Melanocyte of skin (primary cell): ENCODE measurements around the gene C1orf122. TPM values are rescaled to one million over a fixed set of nuclear protein-coding genes. Genes with fewer than 3 reads are reported as not detected.

Experiments used
- total RNA-seq, 2 donors: library from RNA; depleted of rRNA; stranded (reverse); fragments of >200 nt; gene quantifications; 2 replicates each; pipeline ENCODE4 v1.2.3, GENCODE V29; 2012

The C1orf122 gene
- 10 to 100 TPM; 12.0 TPM for total RNA-seq

DNA sequence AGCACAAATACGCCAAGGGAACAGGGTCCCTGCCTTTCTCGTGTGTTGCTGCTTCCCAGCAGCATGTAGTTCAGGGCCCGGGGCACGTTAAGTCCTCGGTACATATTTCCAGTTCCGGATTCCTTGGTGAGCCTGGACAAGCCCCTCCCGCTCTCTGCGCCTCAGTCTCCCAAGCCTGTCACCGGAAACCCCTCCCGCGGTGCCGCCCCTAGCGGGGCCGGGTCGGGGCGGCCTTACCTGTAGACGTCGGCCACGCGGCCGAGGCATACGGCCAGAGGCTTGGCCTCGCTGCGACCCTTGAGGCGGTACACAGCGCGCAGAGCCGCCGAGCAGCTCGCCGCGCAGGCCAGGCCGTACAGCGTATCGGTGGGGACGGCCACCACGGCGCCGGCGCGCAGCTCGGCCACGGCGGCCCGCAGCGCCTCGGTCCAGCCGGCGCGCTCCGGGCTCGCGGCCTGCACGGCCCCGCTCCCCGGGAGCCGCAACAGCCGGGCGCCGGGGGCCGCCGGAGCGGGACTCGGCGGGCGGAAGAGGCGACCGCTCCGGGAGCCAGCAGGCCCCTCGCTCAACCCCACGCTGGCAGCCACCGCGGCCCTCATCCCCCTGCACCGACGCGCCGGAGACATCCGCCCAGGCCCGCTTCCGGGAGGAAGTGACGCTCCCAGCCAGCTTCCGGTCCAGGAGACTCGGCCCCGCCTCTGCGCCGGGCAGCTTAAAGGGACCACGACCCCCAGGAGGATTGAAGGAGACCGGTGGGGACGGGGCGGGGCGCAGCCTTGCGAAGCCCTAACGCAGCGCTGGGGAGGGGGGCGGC lies at the start of gene C1orf122, which contains the start of gene YRDC:
Gene C1orf122 (plus strand): TSS at position 236 of the 814 bp plus-strand sequence. CDS start 615 bp downstream, outside the sequence.
Gene YRDC (minus strand): TSS at position 654 of the 814 bp plus-strand sequence. CDS start 28 bp downstream, at position 626.

DNA sequence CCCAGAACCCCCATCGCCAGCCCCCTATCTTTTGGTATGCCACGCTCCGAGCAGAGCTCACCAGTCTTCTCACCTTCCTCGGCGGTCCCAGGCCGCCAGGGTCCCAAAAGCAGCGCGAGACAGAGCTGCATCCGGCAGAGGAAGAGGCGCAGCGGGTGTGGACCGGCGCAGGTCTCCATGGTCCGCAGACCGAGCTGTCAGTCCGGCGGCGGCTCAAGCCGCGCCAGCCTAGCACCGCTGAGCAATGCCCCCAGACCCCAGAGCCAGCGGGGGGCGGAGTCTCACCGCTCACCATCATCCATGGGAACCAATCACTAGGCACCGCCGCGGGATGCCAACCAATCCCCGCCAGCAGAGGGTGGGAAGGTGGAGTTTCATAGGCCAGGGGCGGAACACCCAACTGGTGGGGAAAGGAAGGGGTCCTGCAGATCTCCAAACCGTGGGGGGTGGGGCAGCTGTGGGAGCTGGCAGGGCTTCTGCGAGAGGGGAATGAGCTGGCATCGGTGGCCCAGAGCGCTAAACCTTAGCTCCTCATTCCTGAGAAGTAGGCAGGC lies 42.6 kb upstream of the C1orf122 start, which contains the start of gene EPHA10:
Gene EPHA10 (minus strand): TSS at position 233 of the 554 bp plus-strand sequence. CDS start 54 bp downstream, at position 179.

DNA sequence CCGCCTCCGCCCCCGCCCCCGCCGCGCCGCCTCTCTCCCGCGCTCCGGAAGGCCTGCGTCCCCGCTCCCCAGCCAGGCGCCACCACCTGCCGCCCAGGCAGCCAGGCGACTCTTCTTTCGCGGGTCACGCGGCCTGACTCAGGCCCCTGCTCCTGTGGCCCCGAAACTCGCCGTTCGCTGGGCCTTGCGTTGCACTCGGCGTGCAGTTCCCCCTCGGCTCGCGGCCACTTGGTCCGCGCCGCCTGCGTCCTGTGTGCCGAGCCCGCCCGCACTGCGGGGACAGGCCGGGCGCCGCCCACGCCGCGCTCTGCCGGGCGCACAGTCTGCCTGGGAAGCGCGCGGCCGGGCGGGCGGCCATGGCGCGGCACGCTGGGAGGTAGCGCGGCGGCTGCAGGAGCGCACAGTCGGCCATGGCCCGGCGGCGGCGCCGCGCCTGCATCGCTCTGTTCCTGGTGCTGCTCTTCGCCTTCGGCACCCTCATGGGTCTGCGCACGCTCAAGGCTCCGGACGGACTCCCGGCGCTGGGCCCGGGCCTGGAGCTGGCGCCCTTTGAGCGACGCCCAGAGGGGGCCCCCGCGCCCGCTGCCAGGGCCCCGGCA lies 13.7 kb upstream of the C1orf122 start, which contains the start of gene MANEAL:
Gene MANEAL (plus strand): TSS at position 75 of the 599 bp plus-strand sequence. CDS start 336 bp downstream, at position 411.

Other genes with a start within 250 kb of the C1orf122 start
- gene GNL2, start 211.9 kb upstream of the C1orf122 start, total RNA-seq: 10 to 100 TPM; 65.4 to 73.6 TPM
- gene RSPO1, start 172.9 kb upstream of the C1orf122 start, total RNA-seq: not detected
- gene CDCA8, start 115.3 kb upstream of the C1orf122 start, total RNA-seq: 10 to 100 TPM in 1 of 2 donors, 1 to 10 TPM in 1; 9.6 to 24.3 TPM
- not detected for gene EPHA10, start 42.7 kb upstream of the C1orf122 start, total RNA-seq
- 1 to 10 TPM in 1 of 2 donors, under 1 TPM in 1; 1.00 to 1.4 TPM for gene MANEAL, start 13.9 kb upstream of the C1orf122 start, total RNA-seq
- gene YRDC, start 418 bp downstream of the C1orf122 start, total RNA-seq: 10 to 100 TPM; 18.9 to 42.0 TPM
- gene MTF1, start 51.8 kb downstream of the C1orf122 start, total RNA-seq: 1 to 10 TPM; 4.1 to 4.7 TPM
- 10 to 100 TPM; 34.4 to 34.6 TPM for gene INPP5B, start 139.3 kb downstream of the C1orf122 start, total RNA-seq
- 100 to 1,000 TPM in 1 of 2 donors, 10 to 100 TPM in 1; 77.4 to 121 TPM for gene SF3A3, start 182.2 kb downstream of the C1orf122 start, total RNA-seq
- 10 to 100 TPM; 13.7 to 36.1 TPM for gene FHL3, start 197.7 kb downstream of the C1orf122 start, total RNA-seq
- 10 to 100 TPM; 54.3 to 86.7 TPM for gene UTP11, start 204.9 kb downstream of the C1orf122 start, total RNA-seq
- 1 to 10 TPM in 1 of 2 donors, under 1 TPM in 1; 0.67 to 3.4 TPM for gene POU3F1, start 239.0 kb downstream of the C1orf122 start, total RNA-seq